Transverse colon (tissue), 4 donors: ENCODE data around the gene FOXJ3. TPM values are rescaled to one million over a fixed set of nuclear protein-coding genes. Genes with fewer than 3 reads are reported as not detected.

Experiments used
- DNase-seq: peaks from one replicate; pipeline ENCODE4 v3.0.0-alpha.2; 2019
- H3K27ac ChIP-seq, 4 donors: fragments of 200-600 bp; sonication (generic); 2 replicates each; pipeline ENCODE4 v1.5.1; 2016 to 2018; ENCODE audit warnings: inconsistent platforms in 4 of 4
- H3K27me3 ChIP-seq: fragments of 200-600 bp; sonication (generic); 2 replicates; pipeline ENCODE4 v1.5.1; 2017; ENCODE audit warnings: inconsistent platforms
- H3K36me3 ChIP-seq, 4 donors: fragments of 200-600 bp; sonication (generic); 2 replicates each; pipeline ENCODE4 v1.5.1; 2017 to 2019; ENCODE audit warnings: inconsistent platforms in 4 of 4
- H3K4me1 ChIP-seq, 4 donors: fragments of 200-600 bp; sonication (generic); 2 replicates each; pipeline ENCODE4 v1.5.1; 2017 to 2020; ENCODE audit warnings: inconsistent platforms in 4 of 4
- H3K4me3 ChIP-seq, 4 donors: fragments of 200-600 bp; sonication (generic); 1 replicate in 1 of 4; 2 replicates in 3 of 4; pipeline versions ENCODE4 v1.5.1 to v1.6.1; 2017 to 2019; ENCODE audit warnings: inconsistent platforms in 4 of 4
- H3K9me3 ChIP-seq, 2 donors: fragments of 200-600 bp; sonication (generic); 2 replicates each; pipeline ENCODE4 v1.5.1; 2017 to 2019; ENCODE audit warnings: inconsistent platforms in 2 of 2
- EP300 ChIP-seq: sonication (generic); formaldehyde crosslinking; IDR thresholded peaks from one replicate; pipeline ENCODE4 v1.6.1; 2017; ENCODE audit warnings: antibody characterized with exemption, low read depth
- POLR2A ChIP-seq: fragments of 450-650 bp; IDR thresholded peaks from one replicate; pipeline ENCODE4 v1.6.1; 2016; ENCODE audit warnings: antibody characterized with exemption, mild to moderate bottlenecking, moderate library complexity
- POLR2AphosphoS5 ChIP-seq, 3 donors: sonication (generic); formaldehyde crosslinking; IDR thresholded peaks; one replicate each; pipeline ENCODE4 v1.6.1; 2016; ENCODE audit warnings: antibody characterized with exemption in 3 of 3
- WGBS, 2 donors: methylation state at CpG; one replicate each; pipeline ENCODE4 v1.1.5; 2018; ENCODE audit warnings: low coverage in 1 of 2; 5-methylcytosine and 5-hydroxymethylcytosine counted together
- in situ Hi-C, 4 donors: fragments of 200-750 bp; cut with MboI; loops; one replicate each; pipeline versions ENCODE4 v1.15.0 to v1.15.1; 2017; ENCODE audit warnings: low sequenced_read_pairs in 3 of 4, low pct_ligation_motif_present in 1 of 4, low pct_unique_long_range_greater_than_20kb in 1 of 4
- intact Hi-C: fragments of 100-400 bp; cut with DNase I; formaldehyde crosslinking; loops from one replicate; pipeline ENCODE4 v1.15.1; 2023; ENCODE audit warnings: low total_unique reads
- total RNA-seq, 4 donors: library from RNA; depleted of rRNA; stranded (reverse); fragments of >200 nt; gene quantifications; one replicate each; pipeline ENCODE4 v1.1.0, GENCODE V29; 2016
- TF ChIP-seq, protein P1 (sequence below), 5 experiments: fragments of 200-600 bp in 3 of 5; fragments of 450-650 bp in 2 of 5; sonication (generic) in 3 of 5; IDR thresholded peaks; 1 replicate in 2 of 5; 2 replicates in 3 of 5; pipeline ENCODE4 v1.5.1; 2016 to 2017; ENCODE audit warnings: antibody characterized with exemption in 5 of 5, inconsistent platforms in 3 of 5, mild to moderate bottlenecking in 2 of 5, moderate library complexity in 1 of 5

FOXJ3 gene
- total RNA-seq, 4 donors from 2014 or later: 18.5 to 62.1 (median 38.6) TPM

DNA sequence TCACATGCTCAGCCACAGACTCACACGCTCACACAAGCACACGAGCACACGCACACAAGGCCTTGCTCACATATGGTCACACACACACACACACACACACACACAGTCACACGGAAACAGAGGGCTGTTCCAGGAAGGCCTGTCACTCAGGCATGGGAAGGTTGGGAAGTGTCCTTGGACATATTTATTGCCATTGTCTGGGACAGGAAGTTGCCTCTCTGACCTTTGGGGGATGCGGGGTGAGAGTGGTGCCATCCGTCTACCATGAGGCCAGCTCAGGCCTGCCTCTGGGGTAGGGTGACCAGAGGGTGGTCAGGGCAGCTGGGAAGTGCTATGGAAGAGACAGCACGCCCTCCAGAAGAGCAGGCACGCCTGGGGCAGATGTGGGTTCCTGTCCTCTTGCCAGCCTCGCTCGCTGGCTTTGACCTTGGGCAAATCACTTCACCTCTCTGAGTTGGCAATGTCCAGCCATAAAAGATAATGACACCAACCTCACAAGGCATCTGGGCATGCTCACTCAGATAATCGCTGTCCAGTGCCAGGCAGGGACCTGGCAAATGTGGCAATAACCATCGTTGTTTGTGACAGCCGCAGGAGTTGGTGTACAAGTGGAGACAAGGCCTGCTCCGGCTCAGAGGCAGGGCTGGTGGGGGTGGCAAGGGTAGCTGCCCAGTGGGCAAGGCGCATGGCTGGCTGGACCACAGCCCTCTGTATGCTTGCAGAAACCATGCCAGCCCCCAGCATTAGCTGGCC, 162.5 kb downstream of the FOXJ3 start:
- intact Hi-C loops (no loop called here), in situ Hi-C loops (no loop called here)
- peak; percentile 69 for DNase-seq
- Histone ChIP-seq H3K4me3 (no peak overlapping the region), H3K36me3 (no peaks in the 10 kb centered on the region), H3K4me1 (peaks cover 16 to 46% (median 35%) of the 10 kb centered on the region in 4 donors), H3K27ac (peak overlapping the region; percentile 47 to 82 (median 71)), H3K9me3 (no peaks in the 10 kb centered on the region), H3K27me3 (no peaks in the 10 kb centered on the region)
- 42% methylated on average over 14 of the region's 15 CpGs; no CpG with 5 or more reads in 1 of the 2 donors for WGBS, 2 donors
- TF ChIP-seq, protein P1, sequence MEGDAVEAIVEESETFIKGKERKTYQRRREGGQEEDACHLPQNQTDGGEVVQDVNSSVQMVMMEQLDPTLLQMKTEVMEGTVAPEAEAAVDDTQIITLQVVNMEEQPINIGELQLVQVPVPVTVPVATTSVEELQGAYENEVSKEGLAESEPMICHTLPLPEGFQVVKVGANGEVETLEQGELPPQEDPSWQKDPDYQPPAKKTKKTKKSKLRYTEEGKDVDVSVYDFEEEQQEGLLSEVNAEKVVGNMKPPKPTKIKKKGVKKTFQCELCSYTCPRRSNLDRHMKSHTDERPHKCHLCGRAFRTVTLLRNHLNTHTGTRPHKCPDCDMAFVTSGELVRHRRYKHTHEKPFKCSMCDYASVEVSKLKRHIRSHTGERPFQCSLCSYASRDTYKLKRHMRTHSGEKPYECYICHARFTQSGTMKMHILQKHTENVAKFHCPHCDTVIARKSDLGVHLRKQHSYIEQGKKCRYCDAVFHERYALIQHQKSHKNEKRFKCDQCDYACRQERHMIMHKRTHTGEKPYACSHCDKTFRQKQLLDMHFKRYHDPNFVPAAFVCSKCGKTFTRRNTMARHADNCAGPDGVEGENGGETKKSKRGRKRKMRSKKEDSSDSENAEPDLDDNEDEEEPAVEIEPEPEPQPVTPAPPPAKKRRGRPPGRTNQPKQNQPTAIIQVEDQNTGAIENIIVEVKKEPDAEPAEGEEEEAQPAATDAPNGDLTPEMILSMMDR (IDR thresholded peaks at IDR 0.05): no peak
- peak in 2 of 3 donors; percentile 42 to 71 for TF ChIP-seq POLR2AphosphoS5 (IDR thresholded peaks at IDR 0.05)

DNA sequence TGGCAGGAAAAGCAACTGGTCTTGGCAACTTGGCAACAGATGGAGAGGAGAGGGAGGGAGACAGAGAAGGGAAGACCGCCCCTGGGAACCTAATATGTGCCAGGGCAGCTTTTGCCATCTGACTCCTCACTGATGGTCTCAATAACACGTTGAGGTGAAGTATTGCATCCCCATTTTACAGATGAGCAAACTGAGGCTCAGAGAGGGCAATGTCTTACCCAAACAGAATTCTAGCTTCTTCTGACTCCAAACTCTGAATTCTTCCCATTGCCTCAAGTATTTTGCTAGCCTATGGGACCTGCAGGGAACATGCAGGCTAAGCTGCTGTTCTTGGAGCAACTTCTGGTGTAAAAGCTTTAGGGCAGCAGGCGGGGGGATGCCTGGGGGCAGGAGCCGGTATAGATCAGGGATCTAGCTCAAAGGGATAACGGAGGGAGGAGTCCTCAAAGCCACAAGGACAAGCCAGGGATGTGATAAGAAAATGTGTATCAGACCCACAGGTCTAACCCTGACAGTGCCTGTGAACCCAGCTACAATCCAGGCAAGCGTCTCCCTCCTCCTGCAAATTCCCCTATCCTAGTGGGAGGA, 163.3 kb downstream of the FOXJ3 start:
- WGBS, 2 donors: 74 to 80% methylated on average over 1 to 6 of the region's 6 CpGs
- no peak for DNase-seq
- in situ Hi-C loops: no loop called here
- no peaks in the 10 kb centered on the region for H3K36me3 ChIP-seq
- peak overlapping the region in 3 of 4 donors; percentile 69 to 82 (median 73) for H3K27ac ChIP-seq
- H3K9me3 ChIP-seq: no peaks in the 10 kb centered on the region
- H3K27me3 ChIP-seq: no peaks in the 10 kb centered on the region
- no peak for TF ChIP-seq POLR2AphosphoS5 (IDR thresholded peaks at IDR 0.05)
- TF ChIP-seq, protein P1 (IDR thresholded peaks at IDR 0.05): no peak
- TF ChIP-seq EP300: no peak
- no peak for TF ChIP-seq POLR2A
- no peak overlapping the region for H3K4me3 ChIP-seq
- intact Hi-C loops: no loop called here
- peaks cover 16 to 46% (median 35%) of the 10 kb centered on the region in 4 donors for H3K4me1 ChIP-seq

DNA sequence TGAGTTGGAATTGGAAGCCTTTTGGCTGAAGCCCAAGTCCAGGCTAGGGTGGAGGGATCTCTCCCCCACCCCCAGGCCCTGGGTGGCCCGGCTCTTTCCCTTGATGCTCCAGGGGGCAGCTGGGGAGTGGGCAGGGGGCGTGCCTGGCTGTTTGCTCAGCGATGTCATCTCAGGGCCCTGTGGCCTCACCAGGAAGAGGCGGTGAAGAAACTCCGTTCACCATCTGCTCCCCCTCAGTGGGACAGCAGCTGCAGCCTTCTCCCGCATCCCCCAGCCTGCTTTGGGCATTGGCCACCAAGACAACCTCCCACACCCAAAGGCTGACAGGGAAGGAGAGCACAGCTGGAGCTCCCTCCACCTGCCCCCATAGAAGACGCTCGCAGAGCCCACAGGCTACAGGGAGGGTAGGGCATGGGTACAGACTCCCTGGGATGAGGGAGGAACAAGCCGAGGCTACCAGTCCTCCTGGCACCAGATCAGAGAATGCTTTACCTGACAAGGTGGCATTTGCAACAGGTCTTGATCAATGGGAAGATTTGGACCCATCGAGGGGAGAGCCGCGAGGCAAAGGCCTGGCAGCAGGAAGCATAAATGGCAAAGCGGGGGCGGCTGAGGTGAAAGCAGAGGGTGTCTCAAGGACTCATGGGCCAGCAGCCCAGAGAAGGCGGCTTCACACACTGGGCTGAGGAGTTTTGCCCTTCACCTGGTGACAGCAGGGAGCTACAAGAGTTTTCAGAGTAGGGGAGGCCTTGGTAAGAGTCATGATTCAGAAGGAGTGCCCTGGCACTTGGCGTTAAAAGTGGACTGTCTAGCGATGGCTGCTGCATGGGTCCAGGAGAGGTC, 164.0 kb downstream of the FOXJ3 start:
- Histone ChIP-seq H3K27ac (peak overlapping the region in 2 of 4 donors; percentile 38 to 46), H3K9me3 (no peaks in the 10 kb centered on the region), H3K4me1 (peaks cover 16 to 46% (median 37%) of the 10 kb centered on the region in 4 donors), H3K4me3 (no peak overlapping the region), H3K36me3 (no peaks in the 10 kb centered on the region), H3K27me3 (no peaks in the 10 kb centered on the region)
- intact Hi-C loops (no loop called here), in situ Hi-C loops (no loop called here)
- DNase-seq: peak; percentile 8
- 73% methylated on average over 17 of the region's 17 CpGs; no CpG with 5 or more reads in 1 of the 2 donors for WGBS, 2 donors
- TF ChIP-seq POLR2A (no peak), EP300 (no peak), POLR2AphosphoS5 (IDR thresholded peaks at IDR 0.05) (no peak)
- TF ChIP-seq, protein P1 (IDR thresholded peaks at IDR 0.05): no peak

DNA sequence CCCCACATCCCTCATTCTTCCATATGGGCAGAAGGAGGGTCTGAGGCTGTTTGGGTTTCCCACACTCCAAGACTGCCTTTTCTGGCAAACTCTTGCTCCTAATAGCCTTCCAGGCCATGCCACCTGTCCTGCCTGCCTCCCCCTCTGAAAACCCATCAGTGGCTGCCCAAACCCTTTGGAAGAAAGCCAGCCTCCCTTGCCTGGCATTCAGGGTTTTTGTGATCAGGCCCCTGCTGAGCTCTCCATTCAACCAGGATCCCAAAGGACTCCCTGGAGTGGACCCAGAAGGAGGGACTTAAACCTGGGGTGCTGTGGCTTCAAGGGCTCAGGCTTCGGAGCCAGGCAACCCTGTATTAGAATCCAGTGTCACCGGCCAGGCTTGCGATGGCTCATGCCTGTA, 166.3 kb downstream of the FOXJ3 start:
- intact Hi-C loops (no loop called here), in situ Hi-C loops (no loop called here)
- Histone ChIP-seq H3K4me3 (no peak overlapping the region), H3K4me1 (peaks cover 19 to 62% (median 52%) of the 10 kb centered on the region in 4 donors), H3K9me3 (no peaks in the 10 kb centered on the region), H3K27ac (peak overlapping the region in 3 of 4 donors; percentile 15 to 34 (median 30)), H3K27me3 (no peaks in the 10 kb centered on the region), H3K36me3 (no peaks in the 10 kb centered on the region)
- TF ChIP-seq POLR2A: no peak
- no peak for TF ChIP-seq EP300
- TF ChIP-seq, protein P1 (IDR thresholded peaks at IDR 0.05): no peak
- TF ChIP-seq POLR2AphosphoS5 (IDR thresholded peaks at IDR 0.05): no peak
- DNase-seq: peak; percentile 8
- 100% methylated on average over 1 to 3 of the region's 3 CpGs for WGBS, 2 donors
